KMS-11 (cell line): Measurements from ENCODE around the gene LARP1.

ENCODE experiments used
- H2AFZ ChIP-seq: fragments of 200-600 bp; sonication (generic); 2 replicates; pipeline ENCODE4 v1.6.1; 2016; ENCODE audit warnings: antibody characterized with exemption, mixed run types, low read depth
- H3K27ac ChIP-seq: fragments of 200-600 bp; sonication (generic); 2 replicates; pipeline ENCODE4 v1.6.1; 2016; ENCODE audit warnings: mild to moderate bottlenecking, mixed run types
- H3K27me3 ChIP-seq: fragments of 200-600 bp; sonication (generic); 2 replicates; pipeline ENCODE4 v1.6.1; 2017; ENCODE audit warnings: mild to moderate bottlenecking, low read depth, mixed run types, moderate library complexity; ENCODE audit not compliant: insufficient read depth
- H3K36me3 ChIP-seq: fragments of 200-600 bp; sonication (generic); 2 replicates; pipeline ENCODE4 v1.6.1; 2017; ENCODE audit warnings: mild to moderate bottlenecking, mixed run types; ENCODE audit not compliant: insufficient read depth
- H3K4me1 ChIP-seq: fragments of 200-600 bp; sonication (generic); 2 replicates; pipeline ENCODE4 v1.6.1; 2016; ENCODE audit warnings: mild to moderate bottlenecking, low read depth, mixed run types; ENCODE audit not compliant: poor library complexity, severe bottlenecking
- H3K4me2 ChIP-seq: fragments of 200-600 bp; sonication (generic); 2 replicates; pipeline ENCODE4 v1.7.0; 2016; ENCODE audit warnings: mild to moderate bottlenecking, mixed run types
- H3K4me3 ChIP-seq: fragments of 200-600 bp; sonication (generic); IDR thresholded peaks from 2 replicates; pipeline ENCODE4 v1.6.1; 2017; ENCODE audit warnings: low read depth, low read length, mixed read lengths; ENCODE audit not compliant: insufficient read depth
- H3K79me2 ChIP-seq: fragments of 200-600 bp; sonication (generic); 2 replicates; pipeline ENCODE4 v1.6.1; 2016; ENCODE audit warnings: low read depth, mixed run types; ENCODE audit not compliant: insufficient read depth
- H3K9ac ChIP-seq: fragments of 200-600 bp; sonication (generic); 2 replicates; pipeline ENCODE4 v1.6.1; 2016; ENCODE audit warnings: mild to moderate bottlenecking, mixed run types
- H4K20me1 ChIP-seq: fragments of 200-600 bp; sonication (generic); 2 replicates; pipeline ENCODE4 v1.6.1; 2016; ENCODE audit warnings: mild to moderate bottlenecking, mixed run types; ENCODE audit not compliant: insufficient read depth
- CTCF ChIP-seq: fragments of 200-600 bp; sonication (generic); conservative IDR thresholded peaks from 2 replicates; pipeline ENCODE4 v1.6.1; 2017; ENCODE audit warnings: low read depth, mild to moderate bottlenecking, antibody characterized with exemption, low read length, moderate library complexity, mixed read lengths

LARP1 gene

GRCh38 chr5:154813736-154814135, 58.6 kb downstream of the LARP1 start:
- H3K9ac ChIP-seq, result no peak overlapping the region
- H4K20me1 ChIP-seq, result no peaks in the 10 kb centered on the region
- H3K4me3 ChIP-seq, result no peak overlapping the region
- no peaks in the 10 kb centered on the region for H3K36me3 ChIP-seq
- H3K4me1 ChIP-seq, result no peaks in the 10 kb centered on the region
- H3K27ac ChIP-seq, result no peak overlapping the region
- no peak overlapping the region for H2AFZ ChIP-seq
- no peaks in the 10 kb centered on the region for H3K27me3 ChIP-seq
- H3K79me2 ChIP-seq, result no peaks in the 10 kb centered on the region
- H3K4me2 ChIP-seq, result no peak overlapping the region
- no peak for TF ChIP-seq CTCF

GRCh38 chr5:154815025-154815424, 59.8 kb downstream of the LARP1 start:
- H4K20me1 ChIP-seq, result no peaks in the 10 kb centered on the region
- H2AFZ ChIP-seq, result no peak overlapping the region
- no peak for TF ChIP-seq CTCF
- H3K4me1 ChIP-seq, result no peaks in the 10 kb centered on the region
- H3K4me2 ChIP-seq, result no peak overlapping the region
- no peaks in the 10 kb centered on the region for H3K27me3 ChIP-seq
- H3K9ac ChIP-seq, result no peak overlapping the region
- no peaks in the 10 kb centered on the region for H3K36me3 ChIP-seq
- H3K79me2 ChIP-seq, result no peaks in the 10 kb centered on the region
- no peak overlapping the region for H3K4me3 ChIP-seq
- no peak overlapping the region for H3K27ac ChIP-seq

- H3K27me3 ChIP-seq, result no peaks in the 10 kb centered on the region
- no peaks in the 10 kb centered on the region for H4K20me1 ChIP-seq
- no peaks in the 10 kb centered on the region for H3K4me1 ChIP-seq
- H3K36me3 ChIP-seq, result no peaks in the 10 kb centered on the region
- H3K9ac ChIP-seq, result no peak overlapping the region
- no peak overlapping the region for H3K27ac ChIP-seq
- no peak overlapping the region for H2AFZ ChIP-seq
- no peak for TF ChIP-seq CTCF
- H3K4me3 ChIP-seq, result no peak overlapping the region
- no peaks in the 10 kb centered on the region for H3K79me2 ChIP-seq
- H3K4me2 ChIP-seq, result no peak overlapping the region
These were observed 60.6 kb downstream of the LARP1 start for GRCh38 chr5:154815684-154816247.

- H3K27ac ChIP-seq, result no peak overlapping the region
- H3K27me3 ChIP-seq, result no peaks in the 10 kb centered on the region
- H3K4me2 ChIP-seq, result no peak overlapping the region
- H3K9ac ChIP-seq, result no peak overlapping the region
- no peak overlapping the region for H2AFZ ChIP-seq
- H3K36me3 ChIP-seq, result no peaks in the 10 kb centered on the region
- H4K20me1 ChIP-seq, result no peaks in the 10 kb centered on the region
- no peaks in the 10 kb centered on the region for H3K79me2 ChIP-seq
- H3K4me3 ChIP-seq, result no peak overlapping the region
- H3K4me1 ChIP-seq, result no peaks in the 10 kb centered on the region
- no peak for TF ChIP-seq CTCF
These were observed 61.8 kb downstream of the LARP1 start for GRCh38 chr5:154816891-154817492.
